ENCODE data around the gene RRAS2. TPM values are rescaled to one million over a fixed set of nuclear protein-coding genes. Genes with fewer than 3 reads are reported as not detected.

RRAS2 gene
- total RNA-seq, 2 donors from 2014 or later: 31.6 to 34.2 TPM

GRCh38 chr11:14245444-14245843 lies 113.5 kb downstream of the RRAS2 start:
- ATAC-seq (no peak), DNase-seq (no peak)
- intact Hi-C loops (cut with DNase I): loop anchor here (5.0 to 10.0 kb wide), 2 partner anchors 471 to 473 kb away; no protein-coding TSS in a partner anchor

GRCh38 chr11:14244926-14245325 lies 114.1 kb downstream of the RRAS2 start:
- ATAC-seq (no peak), DNase-seq (no peak)
- intact Hi-C loops (cut with DNase I): loop anchor here (5.0 to 10.0 kb wide), 2 partner anchors 470 to 473 kb away; no protein-coding TSS in a partner anchor

GRCh38 chr11:14242733-14243132 lies 116.2 kb downstream of the RRAS2 start:
- ATAC-seq: no peak
- intact Hi-C loops (cut with DNase I): loop anchor here in 1 of 2 donors (10.0 kb wide), 1 partner anchor 468 kb away; no protein-coding TSS in a partner anchor
- no peak for DNase-seq

- intact Hi-C loops (cut with DNase I): loop anchor here in 1 of 2 donors (10.0 kb wide), 1 partner anchor 467 kb away; no protein-coding TSS in a partner anchor
- ATAC-seq (peak; percentile 61 to 66), DNase-seq (no peak)
Measured at GRCh38 chr11:14242187-14242586, 116.8 kb downstream of the RRAS2 start.

- DNase-seq (no peak), ATAC-seq (no peak)
- intact Hi-C loops (cut with DNase I): loop anchor here in 1 of 2 donors (10.0 kb wide), 1 partner anchor 466 kb away; no protein-coding TSS in a partner anchor
Measured at GRCh38 chr11:14240951-14241350, 118.0 kb downstream of the RRAS2 start.

GRCh38 chr11:14240221-14240620 lies 118.8 kb downstream of the RRAS2 start:
- no peak for DNase-seq
- intact Hi-C loops (cut with DNase I): loop anchor here in 1 of 2 donors (10.0 kb wide), 1 partner anchor 465 kb away; no protein-coding TSS in a partner anchor
- no peak for ATAC-seq

- intact Hi-C loops (cut with DNase I): no loop called here
- ATAC-seq (peak; percentile 7 to 27), DNase-seq (no peak)
Measured at GRCh38 chr11:14237444-14237961, 121.5 kb downstream of the RRAS2 start.

- no peak for ATAC-seq
- intact Hi-C loops (cut with DNase I): no loop called here
- no peak for DNase-seq
Measured at GRCh38 chr11:14235701-14236100, 123.3 kb downstream of the RRAS2 start.

GRCh38 chr11:14234446-14234845 lies 124.5 kb downstream of the RRAS2 start:
- ATAC-seq: no peak
- peak; percentile 43 for DNase-seq

GRCh38 chr11:14232652-14233051 lies 126.3 kb downstream of the RRAS2 start:
- DNase-seq: no peak
- intact Hi-C loops (cut with DNase I): no loop called here
- no peak for ATAC-seq

More at GRCh38 chr11:14234446-14234845, 124.5 kb downstream of the RRAS2 start:
- intact Hi-C loops (cut with DNase I): no loop called here

- ATAC-seq (no peak), DNase-seq (no peak)
- intact Hi-C loops (cut with DNase I): no loop called here
Measured at GRCh38 chr11:14230407-14230806, 128.6 kb downstream of the RRAS2 start.

GRCh38 chr11:14229472-14229871 lies 129.5 kb downstream of the RRAS2 start:
- intact Hi-C loops (cut with DNase I): no loop called here
- ATAC-seq: no peak
- no peak for DNase-seq

GRCh38 chr11:14228356-14228755 lies 130.6 kb downstream of the RRAS2 start:
- intact Hi-C loops (cut with DNase I): no loop called here
- ATAC-seq (no peak), DNase-seq (no peak)

Other genes with a start within 250 kb of the RRAS2 start
- gene COPB1, start 140.6 kb upstream of the RRAS2 start, total RNA-seq: 10 to 100 TPM; 53.3 to 64.2 TPM
- 100 to 1,000 TPM in 1 of 2 donors, 10 to 100 TPM in 1; 99.6 to 123 TPM for gene PSMA1, start 161.2 kb upstream of the RRAS2 start, total RNA-seq